GM19035 (cell line): Measurements from ENCODE around the gene SYT11.
"Not testable (repeated sequence)": the region's sequence is repeated elsewhere in the genome, so short reads cannot be mapped to it uniquely, and the experiment has no call there.

Source experiments
- ATAC-seq: cut with Tn5 transposase; IDR thresholded peaks from one replicate; pipeline ENCODE4 v1.9.1; 2021; ENCODE audit not compliant: unreplicated experiment

SYT11 gene

DNA sequence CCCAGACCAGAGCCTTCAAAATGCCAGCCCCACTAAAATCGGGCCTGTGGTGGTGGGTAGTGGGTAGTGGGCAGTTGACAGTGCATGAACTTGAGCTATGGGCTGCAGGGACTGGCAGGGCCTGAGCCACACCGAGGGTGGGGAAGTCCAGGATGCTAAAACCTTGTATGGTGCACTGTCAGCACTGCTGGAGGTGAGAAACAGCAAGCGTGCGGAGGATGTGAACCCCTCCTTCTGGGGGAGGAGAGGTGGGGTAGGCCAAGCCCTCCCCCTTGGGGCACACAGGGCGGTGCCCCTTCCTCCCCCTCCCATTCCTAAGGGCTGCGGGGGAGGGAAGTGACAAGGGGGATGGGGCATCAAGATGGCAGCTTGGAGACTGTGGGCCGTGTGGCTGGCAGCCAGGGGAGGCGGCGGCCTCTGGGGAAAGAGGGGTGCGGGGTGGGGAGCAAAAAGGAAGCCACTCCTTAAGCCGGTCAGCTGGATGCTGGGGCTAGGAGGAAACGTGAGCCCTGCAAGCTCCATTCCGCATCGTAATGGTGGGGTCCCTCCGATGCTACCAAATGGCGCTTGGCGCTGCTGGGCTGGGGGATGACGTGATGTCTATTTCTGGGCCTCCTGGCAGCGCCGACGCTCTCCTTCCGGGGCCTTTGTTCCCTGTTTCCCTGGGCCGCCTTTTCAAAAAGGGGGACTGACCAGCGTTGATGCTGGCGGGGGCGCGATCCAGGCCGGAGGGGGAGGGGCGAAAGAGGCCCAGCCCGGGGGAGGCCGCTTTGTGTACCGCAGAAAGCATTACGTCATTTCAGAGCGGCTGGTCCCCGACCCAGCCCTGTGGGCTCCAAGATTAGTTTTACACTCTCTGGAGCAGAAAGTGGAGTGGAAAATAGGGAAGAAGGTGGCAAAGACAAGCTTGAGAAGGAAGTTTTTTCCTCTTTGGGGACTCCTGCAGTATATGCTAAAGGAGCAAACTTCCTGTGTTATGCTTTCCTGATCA is 809 bp downstream of the SYT11 start:
- ATAC-seq, result peak; percentile 25

DNA sequence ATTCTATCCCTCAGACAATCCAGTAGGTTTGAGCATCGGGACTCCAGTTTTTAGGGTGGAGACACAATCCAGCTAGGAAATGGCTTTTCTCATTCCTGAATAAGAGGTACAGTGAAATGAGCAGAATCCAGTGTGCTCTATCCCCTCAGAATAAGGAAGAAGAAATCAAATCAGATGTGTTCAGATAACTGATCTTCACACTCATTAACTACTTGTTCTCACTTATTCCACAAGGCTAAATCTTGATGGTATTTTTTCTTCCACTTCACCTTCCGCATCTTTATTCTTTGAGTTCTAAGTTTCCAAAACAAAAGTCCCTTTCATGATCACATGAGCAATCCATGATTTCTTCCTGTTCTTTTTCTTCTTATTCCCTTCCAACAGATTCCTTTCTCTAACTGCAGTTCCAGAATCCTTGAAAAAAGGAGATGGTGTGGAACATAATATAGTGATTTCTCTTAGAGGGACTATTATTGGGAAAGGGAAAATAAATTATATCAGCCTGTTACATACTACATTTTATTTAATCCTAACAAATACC is 1.7 kb downstream of the SYT11 start:
- no peak for ATAC-seq

DNA sequence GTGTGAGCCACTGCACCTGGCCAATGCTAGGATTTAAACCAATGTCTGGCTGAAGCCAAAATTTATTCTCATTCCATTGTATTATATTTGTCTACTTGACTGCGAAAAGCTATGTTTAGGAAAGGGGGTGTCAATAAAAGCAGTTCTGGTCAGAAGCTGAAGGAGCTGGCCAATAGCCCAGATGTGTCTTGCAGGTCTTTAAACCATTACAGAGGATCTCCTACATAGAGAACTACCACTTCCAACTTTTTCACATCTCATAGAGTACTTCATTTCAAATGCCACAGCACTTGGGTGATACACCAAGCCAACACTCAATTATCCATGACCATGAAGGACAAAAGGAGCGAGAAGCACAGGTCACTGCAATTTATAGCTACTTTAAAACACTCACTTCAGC is 2.5 kb downstream of the SYT11 start:
- ATAC-seq, result no peak

DNA sequence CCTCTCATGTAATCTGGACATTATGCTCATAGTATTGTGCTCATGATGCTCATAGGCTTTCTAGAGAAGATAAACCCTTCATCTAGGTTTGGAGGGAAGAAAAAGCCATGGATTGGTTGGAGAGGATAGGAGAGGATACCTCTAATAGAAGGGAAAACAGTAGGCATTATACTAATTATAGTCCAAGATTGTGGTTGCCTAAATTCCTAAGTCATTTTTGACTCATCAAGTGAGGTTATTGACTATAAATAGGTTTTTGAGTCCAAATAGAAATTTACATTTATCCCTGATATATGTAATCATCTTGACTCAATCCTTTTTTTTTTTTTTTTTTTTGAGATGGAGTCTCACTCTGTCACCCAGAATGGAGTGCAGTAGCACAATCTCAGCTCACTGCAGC is 5.0 kb downstream of the SYT11 start:
- ATAC-seq, result no peak

DNA sequence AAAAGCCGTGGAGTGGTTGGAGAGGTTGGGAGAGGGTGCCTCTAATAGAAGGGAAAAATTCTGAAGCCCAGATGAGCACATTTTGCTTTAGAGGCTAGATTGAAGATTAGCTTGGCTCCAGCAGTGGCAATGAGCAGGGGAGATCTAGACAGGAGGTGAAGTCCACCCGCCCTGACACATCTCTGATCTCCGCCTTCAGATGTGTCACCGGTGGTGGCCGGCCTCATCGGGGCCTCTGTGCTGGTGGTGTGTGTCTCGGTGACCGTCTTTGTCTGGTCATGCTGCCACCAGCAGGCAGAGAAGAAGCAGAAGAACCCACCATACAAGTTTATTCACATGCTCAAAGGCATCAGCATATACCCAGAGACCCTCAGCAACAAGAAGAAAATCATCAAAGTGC is 8.4 kb downstream of the SYT11 start:
- no peak for ATAC-seq

DNA sequence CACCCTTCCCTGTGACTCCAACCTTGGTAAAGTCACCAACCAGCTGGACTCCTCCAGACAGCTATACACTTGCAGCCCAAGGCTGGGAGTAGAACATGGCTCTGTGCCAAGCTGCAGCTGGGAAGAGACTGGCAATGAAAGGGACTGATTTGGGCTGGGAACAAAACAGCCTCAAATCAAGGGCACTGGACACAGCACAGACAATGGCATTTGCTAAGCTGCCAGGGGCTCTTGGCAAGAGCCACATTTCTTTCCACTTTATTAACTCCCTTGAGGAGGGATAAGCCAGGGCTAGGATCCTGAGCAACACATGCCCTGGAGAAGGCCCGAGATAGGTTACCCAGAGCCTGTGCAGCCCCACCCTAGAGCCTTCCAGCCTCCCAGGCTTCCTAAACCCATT is 12.0 kb downstream of the SYT11 start:
- ATAC-seq, result no peak

DNA sequence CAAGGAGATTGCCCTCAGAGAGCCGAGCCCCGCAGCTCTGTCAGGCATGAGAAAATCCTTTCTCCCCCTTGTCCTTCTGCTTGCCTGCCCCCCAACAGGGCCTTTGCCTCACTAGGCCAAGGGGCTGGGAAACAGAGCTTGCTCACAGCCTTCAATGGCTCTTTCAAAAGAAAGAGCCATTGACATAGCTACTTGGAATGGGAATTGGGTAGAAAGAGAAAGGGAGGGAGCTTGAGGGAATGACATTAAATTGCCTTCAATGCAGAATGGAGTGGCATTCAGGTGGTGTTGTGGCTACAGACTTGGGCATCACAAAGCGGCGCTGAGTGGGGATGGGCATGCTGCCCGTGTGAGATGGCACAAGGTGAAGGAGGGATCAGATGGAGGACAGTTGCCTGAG is 13.2 kb downstream of the SYT11 start:
- no peak for ATAC-seq

DNA sequence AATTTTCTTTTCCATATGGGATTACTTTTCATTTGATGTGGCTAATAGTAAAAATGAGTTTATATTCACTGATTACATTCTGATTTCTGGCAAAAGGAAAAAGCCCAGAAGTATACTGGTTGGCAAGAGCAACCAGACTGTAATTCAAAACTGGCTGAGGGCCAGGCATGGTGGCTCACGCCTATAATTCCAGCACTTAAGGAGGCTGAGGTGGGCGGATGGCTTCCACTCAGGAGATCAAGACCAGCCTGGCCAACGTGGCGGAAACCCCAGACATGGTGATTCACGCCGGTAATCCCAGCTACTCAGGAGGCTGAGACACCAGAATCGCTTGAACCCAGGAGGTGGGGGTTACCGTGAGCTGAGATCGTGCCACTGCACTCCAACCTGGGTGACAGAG is 14.5 kb downstream of the SYT11 start:
- ATAC-seq, result no peak

DNA sequence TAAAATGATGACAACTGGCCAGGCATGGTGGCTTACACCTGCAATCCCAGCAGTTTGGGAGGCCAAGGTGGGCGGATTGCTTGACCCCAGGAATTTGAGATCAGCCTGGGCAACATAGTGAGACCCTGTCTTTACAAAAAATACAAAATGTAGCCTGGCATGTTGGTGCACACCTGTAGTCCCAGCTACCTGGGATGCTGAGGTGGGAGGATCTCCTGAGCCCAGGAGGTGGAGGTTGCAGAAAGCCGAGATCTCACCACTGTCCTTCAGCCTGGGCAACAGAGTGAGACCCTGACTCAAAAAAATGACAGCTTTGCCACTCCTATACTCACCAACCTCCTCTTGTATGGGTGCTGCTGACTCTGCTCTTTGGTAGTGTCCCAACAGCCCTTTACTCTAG is 18.6 kb downstream of the SYT11 start:
- no peak for ATAC-seq

DNA sequence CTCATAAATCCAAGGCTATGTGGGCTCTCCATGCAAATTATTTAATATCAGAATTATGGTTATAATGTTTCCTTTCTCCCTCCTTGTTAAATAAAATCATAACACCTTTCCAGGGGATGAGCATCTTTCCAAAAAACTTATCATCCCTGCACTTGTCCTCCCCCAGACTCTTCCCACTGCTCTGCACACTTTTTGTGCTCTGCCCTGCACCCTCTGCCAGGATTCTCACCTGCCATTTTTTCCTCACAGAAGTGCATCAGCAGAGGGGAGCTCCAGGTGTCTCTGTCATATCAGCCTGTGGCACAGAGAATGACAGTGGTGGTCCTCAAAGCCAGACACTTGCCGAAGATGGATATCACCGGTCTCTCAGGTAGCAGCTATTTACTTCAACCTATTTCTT is 20.9 kb downstream of the SYT11 start:
- no peak for ATAC-seq

DNA sequence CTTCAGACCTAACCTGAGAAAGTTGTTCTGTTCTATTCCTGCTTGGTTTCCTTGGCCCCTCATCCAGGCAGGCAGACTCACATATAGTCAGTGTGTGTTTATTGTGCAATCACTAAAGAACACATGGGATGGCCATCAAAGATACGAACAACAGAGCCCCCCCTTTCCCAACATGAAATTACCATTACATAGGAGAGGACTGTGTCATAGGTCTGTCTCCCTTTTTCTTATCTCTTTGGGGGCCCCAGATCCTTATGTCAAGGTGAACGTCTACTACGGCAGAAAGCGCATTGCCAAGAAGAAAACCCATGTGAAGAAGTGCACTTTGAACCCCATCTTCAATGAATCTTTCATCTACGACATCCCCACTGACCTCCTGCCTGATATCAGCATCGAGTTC is 21.6 kb downstream of the SYT11 start:
- ATAC-seq, result no peak

DNA sequence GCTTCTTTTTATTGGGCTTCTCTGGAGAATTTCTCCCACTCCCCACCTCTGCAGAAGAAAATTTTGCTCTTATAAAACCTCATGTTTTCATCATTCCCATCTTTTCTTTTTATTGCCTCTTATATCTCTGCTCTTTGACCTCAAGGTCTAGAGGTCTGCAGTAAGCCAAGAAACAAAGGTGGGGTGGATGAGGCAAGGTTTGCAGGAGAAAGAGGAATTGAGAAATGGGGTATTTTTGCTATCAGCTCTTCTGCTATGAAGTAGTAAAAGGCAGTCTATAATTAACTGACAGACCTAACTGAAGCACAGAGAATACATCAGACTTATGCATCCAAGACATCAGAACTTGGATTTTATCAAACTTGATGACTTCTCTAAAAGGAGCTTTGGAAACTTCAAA is 22.9 kb downstream of the SYT11 start:
- ATAC-seq, result no peak

DNA sequence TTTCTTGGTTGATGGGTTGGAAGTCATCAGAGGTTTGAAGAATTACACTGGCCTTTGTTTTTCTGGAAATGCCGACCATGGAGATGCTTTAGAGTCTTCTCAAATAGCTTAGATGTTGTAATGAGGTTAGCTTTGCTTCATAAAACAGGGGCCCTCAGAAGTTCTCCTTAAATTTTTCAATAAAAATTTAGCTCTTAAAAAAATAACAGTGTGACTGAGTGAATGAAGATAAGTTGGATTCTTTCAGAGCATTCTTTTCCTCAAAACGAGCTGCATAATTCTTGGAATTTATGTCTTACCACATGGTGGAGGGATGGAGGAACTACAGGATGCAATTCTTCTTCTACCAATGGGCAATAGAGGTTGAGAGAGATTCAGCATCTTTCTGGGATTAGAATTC is 23.4 kb downstream of the SYT11 start:
- no peak for ATAC-seq

DNA sequence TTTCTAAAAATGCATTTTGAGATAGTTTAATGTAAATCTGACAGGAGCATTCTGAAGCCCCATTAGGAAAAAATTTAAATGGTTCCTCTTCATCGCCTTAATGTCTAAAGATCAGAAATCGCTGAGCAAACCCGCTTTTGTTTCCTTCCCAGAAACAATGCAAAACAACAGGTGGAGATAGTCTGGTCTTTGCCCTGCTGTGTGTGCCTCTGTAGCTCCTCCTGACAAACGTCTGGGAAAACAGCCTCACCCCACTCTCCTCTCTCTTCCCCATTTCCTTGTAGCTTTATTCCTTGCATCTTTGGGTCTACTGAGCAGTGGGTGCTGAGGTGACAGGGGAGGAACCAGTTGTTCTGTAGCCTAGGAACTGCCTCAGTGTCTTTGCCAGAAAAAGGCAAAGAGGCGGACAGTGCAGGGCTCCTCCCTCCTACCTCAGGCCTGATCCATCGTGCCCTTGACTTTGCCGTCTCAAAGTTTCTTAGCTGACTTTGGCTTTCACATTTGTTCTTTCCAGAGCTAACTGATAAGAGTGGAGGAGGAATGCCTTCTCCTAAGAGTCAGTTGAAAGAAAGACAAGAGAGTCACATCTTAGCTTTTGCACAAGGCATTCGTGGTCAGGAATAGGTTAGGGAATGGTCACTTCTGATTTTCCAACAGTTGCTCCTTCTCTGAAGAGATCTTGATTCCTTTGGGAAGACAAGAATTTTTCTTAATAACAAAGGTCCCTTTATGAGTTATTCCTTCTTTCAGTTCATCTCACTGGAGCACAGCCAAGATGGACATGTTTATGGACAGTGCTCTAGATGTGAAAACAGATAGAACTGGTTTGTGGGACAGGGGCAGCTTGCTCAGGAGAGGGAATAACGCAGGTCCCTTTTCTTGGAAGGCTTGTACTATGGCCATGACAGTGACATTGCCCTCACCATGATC is 24.9 kb downstream of the SYT11 start:
- no peak for ATAC-seq

DNA sequence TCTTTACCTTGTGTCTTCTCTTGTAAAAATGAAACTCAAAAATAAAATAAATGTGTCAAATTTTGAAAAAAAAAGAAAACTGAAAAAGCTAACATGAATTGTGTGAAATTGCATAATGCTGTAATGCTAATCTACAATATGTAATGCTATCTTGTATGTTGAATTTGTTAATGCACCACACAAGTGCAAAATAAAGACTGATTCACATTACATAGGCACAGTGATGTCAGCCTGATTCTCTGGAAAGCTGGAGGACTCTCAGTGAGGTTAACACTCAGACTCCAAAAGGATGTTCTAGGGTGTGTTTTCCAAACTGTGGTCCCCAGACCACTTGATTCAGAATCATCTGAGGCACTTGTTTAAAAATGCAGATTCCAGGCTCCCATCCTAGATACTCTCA is 25.6 kb downstream of the SYT11 start:
- ATAC-seq, result no peak

DNA sequence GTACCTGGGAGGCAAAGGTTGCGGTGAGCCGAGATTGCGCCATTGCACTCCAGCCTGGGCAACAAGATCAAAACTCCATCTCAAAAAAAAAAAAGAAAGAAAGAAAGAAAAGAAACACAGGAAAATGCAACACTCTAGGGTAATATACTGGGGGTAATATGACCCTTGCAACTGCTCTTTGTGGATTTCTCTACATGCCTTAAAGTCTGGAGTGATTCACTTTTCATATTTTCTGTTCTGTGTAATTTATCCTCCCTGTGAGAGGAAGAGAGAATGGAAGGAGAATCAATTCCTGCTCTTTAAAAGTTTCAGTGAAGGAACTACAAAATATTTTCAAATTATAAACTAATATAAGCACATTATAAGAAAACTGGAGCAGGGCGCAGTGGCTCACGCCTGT is 29.1 kb downstream of the SYT11 start:
- no peak for ATAC-seq

DNA sequence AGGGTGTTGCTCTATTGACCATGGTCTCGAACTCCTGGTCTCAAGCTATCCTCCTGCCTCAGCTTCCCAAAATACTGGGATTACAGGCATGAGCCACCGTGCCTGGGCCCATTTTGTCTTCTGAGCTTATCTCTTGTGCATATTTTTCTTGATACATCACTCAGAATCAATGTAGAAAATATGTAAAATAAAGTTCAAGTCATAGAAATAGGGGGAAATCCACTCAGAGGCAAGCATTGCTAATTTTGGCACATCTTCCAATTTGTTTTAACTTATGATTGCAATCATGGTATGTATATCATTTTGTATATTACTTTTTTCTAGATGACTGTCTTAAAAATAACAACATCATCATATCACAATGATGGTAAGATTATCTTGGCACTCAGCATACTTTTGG is 30.2 kb downstream of the SYT11 start:
- no peak for ATAC-seq

DNA sequence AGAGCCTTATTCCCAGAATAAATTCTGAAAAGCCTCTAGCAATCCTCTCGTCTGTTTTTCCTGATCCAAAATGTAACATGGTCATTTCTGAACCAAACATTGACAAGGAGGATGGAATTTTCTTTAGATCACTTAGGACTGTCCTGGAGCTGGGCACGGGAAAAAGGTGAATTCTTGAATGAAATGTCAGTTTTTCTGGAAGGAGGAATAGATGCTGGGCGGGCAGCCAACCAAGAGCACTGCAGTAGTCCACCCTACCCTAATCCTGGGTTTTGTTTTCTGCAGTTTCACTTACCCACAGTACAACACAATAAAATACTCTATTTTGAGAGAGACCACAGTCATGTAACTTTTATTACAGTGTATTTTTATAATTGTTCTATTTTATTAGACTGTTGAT is 30.9 kb downstream of the SYT11 start:
- ATAC-seq, result no peak

DNA sequence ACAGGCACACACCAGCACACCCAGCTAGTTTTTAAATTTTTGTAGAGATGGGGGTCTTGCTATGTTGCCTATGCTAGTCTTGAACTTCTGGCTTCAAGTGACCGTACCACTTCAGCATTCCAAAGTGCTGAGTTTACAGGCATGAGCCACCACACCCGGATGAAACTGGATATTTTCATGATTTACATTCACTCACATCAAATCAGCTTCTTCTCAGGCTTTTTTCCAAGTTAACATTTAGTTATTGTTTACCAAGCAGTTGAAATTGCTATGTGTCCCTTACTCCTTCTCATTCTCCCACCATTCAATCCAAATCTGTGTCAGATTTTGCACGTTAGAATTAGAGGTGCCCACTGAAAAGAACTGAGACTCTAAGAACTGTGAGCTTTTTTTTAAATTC is 33.4 kb downstream of the SYT11 start:
- no peak for ATAC-seq

DNA sequence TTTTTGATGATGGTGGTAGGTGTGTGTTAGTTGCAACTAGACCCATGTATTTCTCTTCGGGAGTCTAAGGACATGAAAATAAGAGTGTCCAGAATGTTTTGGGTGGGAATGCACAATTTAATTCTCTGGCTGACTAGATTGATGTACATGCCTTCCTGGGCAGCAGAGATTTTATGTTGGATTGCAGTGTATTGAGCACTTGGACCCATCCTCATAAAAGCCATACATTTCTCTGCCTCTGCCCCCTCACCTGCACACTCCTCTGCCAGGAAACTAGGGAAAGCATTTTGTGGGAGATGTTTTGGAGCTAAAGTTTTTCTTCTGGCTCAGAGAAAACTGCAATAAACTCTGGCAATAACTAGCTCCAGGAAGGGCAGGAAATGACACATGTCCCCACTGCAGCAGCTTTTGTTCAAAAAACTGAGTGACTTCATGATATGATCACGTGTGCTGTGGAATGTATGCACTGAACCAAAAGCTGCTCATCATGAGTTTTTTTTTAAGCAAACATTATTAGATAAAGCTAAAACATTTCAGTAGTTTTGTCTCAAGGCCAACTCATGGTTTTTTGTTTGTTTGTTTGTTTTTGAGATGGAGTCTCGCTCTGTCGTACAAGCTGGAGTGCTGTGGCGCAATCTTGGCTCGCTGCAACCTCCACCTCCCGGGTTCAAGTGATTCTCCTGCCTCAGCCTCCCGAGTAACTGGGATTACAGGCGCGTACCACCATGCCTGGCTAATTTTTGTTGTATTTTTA is 34.2 kb downstream of the SYT11 start:
- no peak for ATAC-seq

DNA sequence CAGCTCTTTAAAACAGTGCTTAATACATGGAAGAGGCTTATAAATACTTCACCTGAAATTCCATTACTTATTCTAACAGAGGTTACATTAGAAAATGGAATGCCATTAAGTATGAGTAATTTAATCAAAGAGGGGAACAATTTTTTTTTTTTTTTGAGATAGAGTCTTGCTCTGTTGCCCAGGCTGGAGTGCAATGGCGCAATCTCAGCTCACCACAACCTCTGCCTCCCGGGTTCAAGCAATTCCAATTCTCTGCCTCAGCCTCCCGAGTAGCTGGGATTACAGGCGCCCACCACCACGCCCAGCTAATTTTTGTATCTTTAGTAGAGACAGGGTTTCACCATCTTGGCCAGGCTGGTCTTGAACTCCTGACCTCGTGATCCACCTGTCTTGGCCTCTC is 36.2 kb downstream of the SYT11 start:
- not testable (repeated sequence) for ATAC-seq
